22Rv1 (cell line): Measurements from ENCODE around the gene C1orf167.

Experiments
- ZFX ChIP-seq: fragments of 450-650 bp; IDR thresholded peaks from 2 replicates; pipeline ENCODE4 v1.6.1; 2017; ENCODE audit warnings: antibody characterized with exemption, borderline replicate concordance
- TF ChIP-seq, protein P1 (sequence below): fragments of 450-650 bp; IDR thresholded peaks from 2 replicates; pipeline ENCODE4 v1.5.1; 2017; ENCODE audit warnings: mild to moderate bottlenecking

DNA sequence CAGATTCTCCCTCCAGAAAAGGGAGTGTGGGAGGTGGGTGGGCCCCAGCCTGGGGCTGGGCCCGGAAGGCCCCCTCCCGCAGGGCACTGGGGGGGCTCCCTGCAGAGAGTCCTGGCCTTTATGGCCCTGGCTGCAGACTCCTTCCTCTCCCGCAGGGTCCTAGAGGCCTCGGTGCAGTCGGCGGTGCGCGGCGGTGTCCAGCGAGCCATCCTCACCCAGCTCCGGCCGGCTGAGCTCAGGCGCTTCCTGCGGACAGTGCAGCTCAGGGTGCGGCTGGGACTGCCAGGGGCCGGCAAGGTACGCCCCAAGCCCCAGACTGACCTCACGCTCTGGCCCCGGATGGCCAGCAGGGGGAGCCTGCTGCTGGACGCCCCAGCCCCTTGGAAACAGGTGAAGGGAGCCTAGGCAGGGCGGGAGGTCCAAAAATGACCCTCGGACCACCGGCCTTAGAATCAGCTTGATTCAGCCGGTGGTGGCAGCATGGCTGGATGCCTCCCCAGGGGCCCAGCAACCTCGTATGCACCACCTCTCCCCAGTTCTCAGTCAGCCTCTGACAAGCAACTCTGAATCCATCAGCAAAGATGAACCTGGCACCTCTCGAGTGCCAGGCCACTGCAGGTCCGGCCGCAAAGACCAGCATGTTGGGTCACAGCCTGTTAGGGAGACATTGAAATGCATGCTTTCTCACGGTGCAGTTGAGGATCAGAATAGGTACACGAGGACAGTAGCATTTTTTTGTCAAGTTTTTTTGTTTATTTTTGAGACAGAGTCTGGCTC lies 23.2 kb downstream of the C1orf167 start:
- TF ChIP-seq, protein P1, sequence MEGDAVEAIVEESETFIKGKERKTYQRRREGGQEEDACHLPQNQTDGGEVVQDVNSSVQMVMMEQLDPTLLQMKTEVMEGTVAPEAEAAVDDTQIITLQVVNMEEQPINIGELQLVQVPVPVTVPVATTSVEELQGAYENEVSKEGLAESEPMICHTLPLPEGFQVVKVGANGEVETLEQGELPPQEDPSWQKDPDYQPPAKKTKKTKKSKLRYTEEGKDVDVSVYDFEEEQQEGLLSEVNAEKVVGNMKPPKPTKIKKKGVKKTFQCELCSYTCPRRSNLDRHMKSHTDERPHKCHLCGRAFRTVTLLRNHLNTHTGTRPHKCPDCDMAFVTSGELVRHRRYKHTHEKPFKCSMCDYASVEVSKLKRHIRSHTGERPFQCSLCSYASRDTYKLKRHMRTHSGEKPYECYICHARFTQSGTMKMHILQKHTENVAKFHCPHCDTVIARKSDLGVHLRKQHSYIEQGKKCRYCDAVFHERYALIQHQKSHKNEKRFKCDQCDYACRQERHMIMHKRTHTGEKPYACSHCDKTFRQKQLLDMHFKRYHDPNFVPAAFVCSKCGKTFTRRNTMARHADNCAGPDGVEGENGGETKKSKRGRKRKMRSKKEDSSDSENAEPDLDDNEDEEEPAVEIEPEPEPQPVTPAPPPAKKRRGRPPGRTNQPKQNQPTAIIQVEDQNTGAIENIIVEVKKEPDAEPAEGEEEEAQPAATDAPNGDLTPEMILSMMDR, result peak; percentile 90
- TF ChIP-seq ZFX, result no peak
